Stimulated activated CD8-positive, alpha-beta memory T cell treated with anti-CD3 and anti-CD28 coated beads, Interleukin-7, amount 100 ng/mL, for 4 hours (primary cell): ENCODE measurements around the gene NCKIPSD.
A peak's percentile ranks its signal among the peaks of the same experiment; 100 is the strongest.

Experiments used
- DNase-seq, 2 donors: peaks; one replicate each; pipeline ENCODE4 v3.0.0-alpha.2; 2020; ENCODE audit warnings: low read depth in 2 of 2

Gene NCKIPSD

GRCh38 chr3:48678566-48679380 is 6.9 kb downstream of the NCKIPSD start:
- DNase-seq, result no peak

- no peak for DNase-seq
These were observed 7.7 kb downstream of the NCKIPSD start for GRCh38 chr3:48678056-48678455.

- no peak for DNase-seq
These were observed 11.2 kb downstream of the NCKIPSD start for GRCh38 chr3:48674505-48674904.

- DNase-seq, result no peak
These were observed 13.2 kb downstream of the NCKIPSD start for GRCh38 chr3:48672522-48672921.

- no peak for DNase-seq
These were observed 20.8 kb downstream of the NCKIPSD start for GRCh38 chr3:48664929-48665328.

GRCh38 chr3:48664313-48664644 is 21.4 kb downstream of the NCKIPSD start:
- DNase-seq, result no peak

- DNase-seq, result peak; percentile 69 to 77
These were observed 22.0 kb downstream of the NCKIPSD start for GRCh38 chr3:48663489-48664312.

GRCh38 chr3:48662753-48663488 is 22.8 kb downstream of the NCKIPSD start, which contains the start of gene CELSR3:
Gene CELSR3 (minus strand): TSS chr3:48662886. CDS start chr3:48662634, 252 bp downstream.
- peak in 1 of 2 donors; percentile 23 for DNase-seq

GRCh38 chr3:48662145-48662752 is 23.5 kb downstream of the NCKIPSD start:
- DNase-seq, result no peak

- DNase-seq, result peak; percentile 44 to 54
These were observed 24.1 kb downstream of the NCKIPSD start for GRCh38 chr3:48661501-48662144.

- no peak for DNase-seq
These were observed 24.8 kb downstream of the NCKIPSD start for GRCh38 chr3:48660800-48661400.

- DNase-seq, result peak in 1 of 2 donors; percentile 19
These were observed 28.9 kb downstream of the NCKIPSD start for GRCh38 chr3:48656841-48657281.

- peak; percentile 80 to 86 for DNase-seq
These were observed 29.5 kb downstream of the NCKIPSD start for GRCh38 chr3:48656061-48656840.

GRCh38 chr3:48655606-48656005 is 30.1 kb downstream of the NCKIPSD start:
- peak; percentile 50 to 65 for DNase-seq

- DNase-seq, result no peak
These were observed 30.7 kb downstream of the NCKIPSD start for GRCh38 chr3:48655063-48655462.

GRCh38 chr3:48652923-48653715 is 32.6 kb downstream of the NCKIPSD start:
- no peak for DNase-seq

GRCh38 chr3:48651771-48652170 is 33.9 kb downstream of the NCKIPSD start:
- no peak for DNase-seq

GRCh38 chr3:48650723-48651122 is 35.0 kb downstream of the NCKIPSD start:
- no peak for DNase-seq
